HTR-8/SVneo (cell line): ENCODE data around the gene CCDC74B.
A peak's percentile ranks its signal among the peaks of the same experiment; 100 is the strongest.
"Not testable (repeated sequence)": the region's sequence is repeated elsewhere in the genome, so short reads cannot be mapped to it uniquely, and the experiment has no call there.

ENCODE experiments used
- DNase-seq: peaks from one replicate; pipeline ENCODE4 v3.0.0; 2011; ENCODE audit warnings: low spot score, mixed read lengths; ENCODE audit not compliant: insufficient read length
- FAIRE-seq: peaks from 2 replicates; lab custom pipeline; 2011; peaks lifted over from hg19 to GRCh38; lab: Jason Lieb, UNC

CCDC74B gene

GRCh38 chr2:130169896-130170295, 25.0 kb upstream of the CCDC74B start:
- FAIRE-seq = no peak
- DNase-seq = no peak

GRCh38 chr2:130169163-130169562, 24.3 kb upstream of the CCDC74B start:
- FAIRE-seq, DNase-seq: not testable (repeated sequence)

- not testable (repeated sequence) for FAIRE-seq, DNase-seq
Measured at GRCh38 chr2:130166611-130167010, 21.7 kb upstream of the CCDC74B start.

GRCh38 chr2:130165293-130166016, 20.5 kb upstream of the CCDC74B start:
- FAIRE-seq = no peak
- no peak for DNase-seq

- FAIRE-seq (no peak), DNase-seq (no peak)
Measured at GRCh38 chr2:130162968-130163367, 18.1 kb upstream of the CCDC74B start.

- not testable (repeated sequence) for DNase-seq, FAIRE-seq
Measured at GRCh38 chr2:130162486-130162885, 17.6 kb upstream of the CCDC74B start.

- FAIRE-seq = not testable (repeated sequence)
Measured at GRCh38 chr2:130160838-130161705, 16.2 kb upstream of the CCDC74B start.

GRCh38 chr2:130160131-130160530, 15.2 kb upstream of the CCDC74B start:
- no peak for FAIRE-seq
- no peak for DNase-seq

More at GRCh38 chr2:130160838-130161705, 16.2 kb upstream of the CCDC74B start:
- not testable (repeated sequence) for DNase-seq

GRCh38 chr2:130159376-130159775, 14.5 kb upstream of the CCDC74B start:
- not testable (repeated sequence) for DNase-seq, FAIRE-seq

GRCh38 chr2:130158631-130159030, 13.7 kb upstream of the CCDC74B start:
- no peak for DNase-seq
- no peak for FAIRE-seq

- not testable (repeated sequence) for FAIRE-seq, DNase-seq
Measured at GRCh38 chr2:130157825-130158514, 13.1 kb upstream of the CCDC74B start.

GRCh38 chr2:130157354-130157753, 12.4 kb upstream of the CCDC74B start:
- FAIRE-seq = peak; percentile 71
- not testable (repeated sequence) for DNase-seq

GRCh38 chr2:130156624-130157004, 11.7 kb upstream of the CCDC74B start:
- FAIRE-seq = no peak
- no peak for DNase-seq

GRCh38 chr2:130155956-130156623, 11.2 kb upstream of the CCDC74B start:
- peak; percentile 88 for FAIRE-seq
- not testable (repeated sequence) for DNase-seq

GRCh38 chr2:130154773-130155765, 10.2 kb upstream of the CCDC74B start:
- DNase-seq (no peak), FAIRE-seq (no peak)

GRCh38 chr2:130154423-130154770, 9.5 kb upstream of the CCDC74B start:
- DNase-seq, FAIRE-seq: not testable (repeated sequence)

GRCh38 chr2:130153721-130154422, 9.0 kb upstream of the CCDC74B start:
- not testable (repeated sequence) for DNase-seq
- FAIRE-seq = peak; percentile 26
